ENCODE results near the gene SLC25A21.
"Not testable (repeated sequence)": the region's sequence is repeated elsewhere in the genome, so short reads cannot be mapped to it uniquely, and the experiment has no call there.

Gene SLC25A21

DNA sequence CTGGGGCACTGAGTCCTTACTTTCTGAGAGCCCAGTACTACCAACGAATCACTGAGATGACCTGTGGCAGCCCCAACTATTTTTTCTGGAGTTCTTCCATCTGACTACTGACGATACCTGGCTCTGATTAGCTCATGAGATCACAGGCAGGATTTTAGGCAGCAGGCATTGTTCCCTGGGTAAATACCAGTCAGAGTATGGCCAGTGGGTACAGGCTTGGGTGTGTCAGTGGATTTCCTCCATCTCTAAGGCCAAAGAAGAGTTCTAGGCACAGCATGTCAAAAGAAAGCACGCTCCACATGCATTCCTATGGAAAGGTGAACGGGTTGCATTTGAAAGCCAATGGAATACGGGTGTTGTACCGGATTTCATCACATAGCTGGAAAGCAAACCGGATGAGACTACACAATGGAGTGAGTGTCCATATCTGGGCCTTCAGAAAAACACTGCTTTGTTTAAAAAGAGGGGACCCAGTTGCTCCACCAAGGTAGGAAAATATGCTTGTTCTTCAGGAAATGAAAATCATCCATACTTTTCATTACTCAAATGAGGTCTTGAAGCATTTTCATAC is 455.7 kb downstream of the SLC25A21 start:
- DNase-seq, result no peak
- TF ChIP-seq POLR2A (IDR thresholded peaks at IDR 0.05; ENCODE audit: low read length), result no peak
- no peak for TF ChIP-seq GATA1 (IDR thresholded peaks at IDR 0.05; ENCODE audit: low read depth, low read length)

GRCh38 chr14:36713960-36714703 is 458.3 kb downstream of the SLC25A21 start:
- no peak for DNase-seq
- TF ChIP-seq GATA1 (IDR thresholded peaks at IDR 0.05; ENCODE audit: low read depth, low read length), result no peak
- no peak for TF ChIP-seq POLR2A (IDR thresholded peaks at IDR 0.05; ENCODE audit: low read length)

GRCh38 chr14:36707570-36707969 is 464.8 kb downstream of the SLC25A21 start:
- TF ChIP-seq POLR2A (IDR thresholded peaks at IDR 0.05; ENCODE audit: low read length) (no peak), GATA1 (IDR thresholded peaks at IDR 0.05; ENCODE audit: low read depth, low read length) (no peak)

DNA sequence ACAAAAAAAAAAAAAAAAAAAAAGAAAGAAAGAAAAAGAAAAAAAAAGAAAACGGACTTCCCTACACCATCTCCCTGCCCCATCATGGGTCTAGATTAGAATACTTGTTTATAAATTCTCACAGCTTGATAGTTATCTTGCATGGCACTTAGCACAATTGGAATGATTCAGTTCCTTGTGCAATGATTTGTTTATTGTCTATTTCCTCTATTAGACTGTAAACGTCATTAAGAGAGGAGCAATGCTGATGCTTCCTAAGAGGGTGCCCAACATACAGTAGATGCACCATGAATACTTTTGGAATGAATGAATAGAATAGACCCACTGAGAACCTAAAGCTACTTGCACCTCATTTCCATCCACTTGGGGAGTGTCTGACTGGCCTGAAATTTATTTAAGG is 469.9 kb downstream of the SLC25A21 start:
- TF ChIP-seq POLR2A (IDR thresholded peaks at IDR 0.05; ENCODE audit: low read length) (no peak), GATA1 (IDR thresholded peaks at IDR 0.05; ENCODE audit: low read depth, low read length) (no peak)
- DNase-seq, result no peak

More at GRCh38 chr14:36707570-36707969, 464.8 kb downstream of the SLC25A21 start:
- DNase-seq, result no peak

- no peak for DNase-seq
- TF ChIP-seq GATA1 (IDR thresholded peaks at IDR 0.05; ENCODE audit: low read depth, low read length) (no peak), POLR2A (IDR thresholded peaks at IDR 0.05; ENCODE audit: low read length) (no peak)
Measured at GRCh38 chr14:36701132-36701531, 471.3 kb downstream of the SLC25A21 start.

DNA sequence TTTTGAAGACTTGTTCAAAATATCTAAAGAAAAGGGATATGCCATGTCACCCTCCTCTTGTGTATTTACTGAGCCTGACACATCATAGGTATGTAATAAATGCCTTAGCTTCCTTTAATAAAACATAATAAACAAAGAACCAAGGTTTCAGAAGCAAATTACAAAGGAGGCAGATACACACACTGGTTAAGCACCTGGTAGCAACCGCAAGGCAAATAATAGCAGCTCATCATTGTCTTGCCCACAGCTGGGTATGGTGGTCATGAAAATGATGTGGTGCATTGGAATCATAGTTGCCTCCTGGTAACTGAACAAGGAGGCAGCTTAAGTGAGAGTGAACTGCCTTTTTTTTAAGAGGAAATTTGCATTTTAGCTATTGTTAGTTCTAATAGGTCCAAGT is 471.8 kb downstream of the SLC25A21 start:
- TF ChIP-seq POLR2A (IDR thresholded peaks at IDR 0.05; ENCODE audit: low read length) (no peak), GATA1 (IDR thresholded peaks at IDR 0.05; ENCODE audit: low read depth, low read length) (no peak)
- DNase-seq, result no peak

GRCh38 chr14:36699420-36699819 is 473.0 kb downstream of the SLC25A21 start:
- not testable (repeated sequence) for DNase-seq

DNA sequence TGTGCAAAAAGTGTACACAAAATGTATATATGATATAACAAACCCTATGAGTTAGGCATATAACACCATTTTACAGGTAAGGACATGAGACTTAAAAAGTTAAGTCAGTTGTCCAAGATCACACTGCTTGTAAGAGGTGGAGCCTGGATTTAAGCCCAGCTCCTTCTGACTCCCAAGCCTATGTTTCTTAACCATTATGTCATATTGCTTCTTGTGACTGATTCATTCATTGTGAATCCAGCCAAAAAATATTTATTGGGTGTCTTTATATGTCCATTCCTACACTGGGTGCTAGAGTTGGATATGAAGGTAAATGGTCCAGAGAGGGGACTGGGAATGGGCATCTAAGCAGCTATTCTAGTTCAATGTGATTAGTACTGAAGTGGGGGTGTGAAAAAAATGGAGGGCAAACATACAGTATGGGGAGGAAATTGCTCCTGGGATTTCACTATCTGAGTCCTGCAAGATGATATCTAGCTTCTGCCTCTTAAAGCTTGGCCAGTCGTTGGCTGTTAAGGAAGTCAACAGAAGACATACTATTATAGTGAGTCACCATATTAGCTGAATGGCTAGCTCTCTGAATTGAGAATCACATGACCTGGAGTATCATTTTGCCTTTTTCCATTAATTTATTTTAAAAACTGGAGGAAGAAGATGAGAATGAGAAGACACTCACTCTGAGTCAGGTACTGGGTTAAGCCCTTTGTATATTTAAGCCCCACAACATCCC is 481.9 kb downstream of the SLC25A21 start:
- TF ChIP-seq POLR2A (IDR thresholded peaks at IDR 0.05; ENCODE audit: low read length), result no peak
- TF ChIP-seq GATA1 (IDR thresholded peaks at IDR 0.05; ENCODE audit: low read depth, low read length), result no peak

DNA sequence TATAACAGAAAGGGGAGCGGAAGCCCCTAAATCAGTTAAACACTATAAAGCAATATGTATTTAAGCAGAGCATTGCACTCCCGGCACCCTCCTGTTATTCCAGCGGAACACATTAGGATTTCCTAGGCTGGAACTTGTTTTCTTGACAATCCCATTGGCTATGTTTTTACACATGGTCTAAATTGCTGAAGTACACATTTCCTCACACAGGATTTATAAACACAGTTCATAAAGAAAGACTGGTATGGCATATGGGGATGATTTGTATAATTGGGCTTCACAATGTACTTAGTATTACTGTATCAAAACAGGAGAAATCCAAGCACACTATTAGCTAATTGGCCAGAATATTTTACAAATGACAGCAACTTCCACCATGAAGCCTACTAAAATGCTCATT is 487.5 kb downstream of the SLC25A21 start:
- DNase-seq, result no peak
- TF ChIP-seq GATA1 (IDR thresholded peaks at IDR 0.05; ENCODE audit: low read depth, low read length), result no peak
- no peak for TF ChIP-seq POLR2A (IDR thresholded peaks at IDR 0.05; ENCODE audit: low read length)

More for the DNA sequence above, 481.9 kb downstream of the SLC25A21 start:
- no peak for DNase-seq

- no peak for TF ChIP-seq POLR2A (IDR thresholded peaks at IDR 0.05; ENCODE audit: low read length)
- no peak for TF ChIP-seq GATA1 (IDR thresholded peaks at IDR 0.05; ENCODE audit: low read depth, low read length)
- DNase-seq, result no peak
Measured at GRCh38 chr14:36683083-36683724, 489.2 kb downstream of the SLC25A21 start.

DNA sequence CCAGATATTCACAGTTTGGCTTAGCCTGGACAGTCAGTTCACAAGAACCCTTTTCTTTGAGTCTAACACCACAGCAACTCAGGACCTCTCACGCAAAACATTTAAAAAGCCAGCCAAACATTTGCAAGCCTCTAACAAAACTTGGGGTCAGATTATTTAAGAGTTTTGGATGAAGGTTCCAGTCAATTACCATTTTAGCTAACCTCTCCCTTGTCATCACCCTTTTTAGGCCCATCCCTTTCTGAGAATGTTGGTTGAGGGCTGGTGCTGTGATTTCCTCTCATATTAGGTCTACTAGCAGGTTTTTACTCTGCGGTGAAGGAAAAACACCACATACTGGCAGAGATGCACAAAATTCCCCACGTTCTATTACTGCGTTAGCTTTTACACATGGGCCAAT is 490.1 kb downstream of the SLC25A21 start:
- TF ChIP-seq GATA1 (IDR thresholded peaks at IDR 0.05; ENCODE audit: low read depth, low read length) (no peak), POLR2A (IDR thresholded peaks at IDR 0.05; ENCODE audit: low read length) (no peak)
- DNase-seq, result no peak

DNA sequence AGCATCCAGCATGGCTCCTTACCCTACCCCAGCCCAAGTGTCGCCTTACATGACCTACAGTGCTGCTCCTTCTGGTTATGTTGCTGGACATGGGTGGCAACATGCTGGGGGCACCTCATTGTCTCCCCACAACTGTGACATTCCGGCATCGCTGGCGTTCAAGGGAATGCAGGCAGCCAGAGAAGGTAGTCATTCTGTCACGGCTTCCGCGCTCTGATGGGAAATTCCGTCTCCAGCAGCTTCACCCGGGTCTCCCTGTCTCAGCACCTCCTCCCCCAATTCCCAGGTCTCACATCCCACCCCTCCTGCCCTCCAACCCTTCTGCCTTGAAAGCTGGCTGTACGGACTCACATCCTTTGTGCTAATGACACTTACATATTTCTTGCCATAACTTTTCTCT is 496.2 kb downstream of the SLC25A21 start:
- no peak for DNase-seq
- TF ChIP-seq POLR2A (IDR thresholded peaks at IDR 0.05; ENCODE audit: low read length) (no peak), GATA1 (IDR thresholded peaks at IDR 0.05; ENCODE audit: low read depth, low read length) (no peak)

GRCh38 chr14:36675581-36675980 is 496.8 kb downstream of the SLC25A21 start:
- TF ChIP-seq GATA1 (IDR thresholded peaks at IDR 0.05; ENCODE audit: low read depth, low read length) (no peak), POLR2A (IDR thresholded peaks at IDR 0.05; ENCODE audit: low read length) (no peak)
- no peak for DNase-seq

- no peak for TF ChIP-seq POLR2A (IDR thresholded peaks at IDR 0.05; ENCODE audit: low read length)
- TF ChIP-seq GATA1 (IDR thresholded peaks at IDR 0.05; ENCODE audit: low read depth, low read length), result no peak
- DNase-seq, result no peak
Measured at GRCh38 chr14:36674659-36675058, 497.7 kb downstream of the SLC25A21 start.
